Left ventricle myocardium inferior (tissue), 1 donor: ENCODE data around the gene CCDC6. TPM values are rescaled to one million over a fixed set of nuclear protein-coding genes. Genes with fewer than 3 reads are reported as not detected.

Experiments used
- DNase-seq: peaks from one replicate; pipeline ENCODE4 v3.0.0-alpha.2; 2020
- H3K27ac ChIP-seq: fragments of 200-600 bp; replicated peaks from 2 replicates; pipeline ENCODE4 v1.8.0; 2021
- H3K27me3 ChIP-seq: fragments of 200-600 bp; 2 replicates; pipeline ENCODE4 v1.8.0; 2021; ENCODE audit warnings: low read depth
- H3K36me3 ChIP-seq: fragments of 200-600 bp; 2 replicates; pipeline ENCODE4 v1.8.0; 2021
- H3K4me1 ChIP-seq: fragments of 200-600 bp; 2 replicates; pipeline ENCODE4 v1.8.0; 2021
- H3K4me3 ChIP-seq: fragments of 200-600 bp; 2 replicates; pipeline ENCODE4 v1.8.0; 2021; ENCODE audit warnings: mild to moderate bottlenecking, moderate library complexity
- H3K9me3 ChIP-seq: fragments of 200-600 bp; replicated peaks from 2 replicates; pipeline ENCODE4 v1.8.0; 2021
- CTCF ChIP-seq: fragments of 200-600 bp; IDR thresholded peaks from 2 replicates; pipeline ENCODE4 v1.8.0; 2021; ENCODE audit warnings: antibody characterized with exemption, mild to moderate bottlenecking, borderline replicate concordance
- intact Hi-C: fragments of 100-400 bp; cut with micrococcal nuclease; formaldehyde crosslinking; loops from one replicate; pipeline ENCODE4 v1.11.0; 2022
- total RNA-seq: library from RNA; stranded (reverse); fragmentation: NEBNext Ultra II Directional; extraction: Animal tissue kit (Norgen Biotek cat#: 25700); gene quantifications from one replicate; pipeline ENCODE4 v1.2.1, GENCODE V29; 2021
- donor health status: DM: no; HTN: yes; CAD: no; lungs with severe emphysema.

CCDC6 gene
- total RNA-seq, 1 donor from 2014 or later: 16.4 TPM

GRCh38 chr10:59892697-59893096 lies 13.7 kb downstream of the CCDC6 start:
- no peak for TF ChIP-seq CTCF
- H3K4me1 ChIP-seq: peaks cover 79% of the 10 kb centered on the region
- intact Hi-C loops: no loop called here
- no peak overlapping the region for H3K4me3 ChIP-seq
- no peak for DNase-seq
- peak overlapping the region; percentile 39 for H3K27ac ChIP-seq
- H3K36me3 ChIP-seq: peaks cover 13% of the 10 kb centered on the region
- H3K27me3 ChIP-seq: no peaks in the 10 kb centered on the region
- H3K9me3 ChIP-seq: no peaks in the 10 kb centered on the region

- DNase-seq: no peak
- TF ChIP-seq CTCF: no peak
- H3K27me3 ChIP-seq: no peaks in the 10 kb centered on the region
- no peak overlapping the region for H3K4me3 ChIP-seq
- intact Hi-C loops: no loop called here
- peak overlapping the region; percentile 39 for H3K27ac ChIP-seq
- peaks cover 13% of the 10 kb centered on the region for H3K36me3 ChIP-seq
- peaks cover 79% of the 10 kb centered on the region for H3K4me1 ChIP-seq
- H3K9me3 ChIP-seq: no peaks in the 10 kb centered on the region
Observed at GRCh38 chr10:59891936-59892335, 14.4 kb downstream of the CCDC6 start.

GRCh38 chr10:59891349-59891748 lies 15.0 kb downstream of the CCDC6 start:
- Histone ChIP-seq H3K4me3 (no peak overlapping the region), H3K9me3 (no peaks in the 10 kb centered on the region), H3K27me3 (no peaks in the 10 kb centered on the region), H3K27ac (no peak overlapping the region), H3K36me3 (peaks cover 13% of the 10 kb centered on the region), H3K4me1 (peaks cover 78% of the 10 kb centered on the region)
- no peak for TF ChIP-seq CTCF
- no peak for DNase-seq
- intact Hi-C loops: no loop called here

GRCh38 chr10:59888781-59889435 lies 17.4 kb downstream of the CCDC6 start:
- TF ChIP-seq CTCF: no peak
- Histone ChIP-seq H3K4me3 (no peak overlapping the region), H3K36me3 (peaks cover 13% of the 10 kb centered on the region), H3K9me3 (no peaks in the 10 kb centered on the region), H3K27ac (no peak overlapping the region), H3K27me3 (no peaks in the 10 kb centered on the region), H3K4me1 (peaks cover 68% of the 10 kb centered on the region)
- DNase-seq: no peak
- intact Hi-C loops: no loop called here

- Histone ChIP-seq H3K36me3 (peaks cover 13% of the 10 kb centered on the region), H3K4me3 (no peak overlapping the region), H3K9me3 (no peaks in the 10 kb centered on the region), H3K27ac (no peak overlapping the region), H3K4me1 (peaks cover 60% of the 10 kb centered on the region), H3K27me3 (no peaks in the 10 kb centered on the region)
- DNase-seq: no peak
- TF ChIP-seq CTCF: no peak
- intact Hi-C loops: no loop called here
Observed at GRCh38 chr10:59887972-59888640, 18.2 kb downstream of the CCDC6 start.
